ENCODE measurements around the gene CELSR1.

Gene CELSR1

GRCh38 chr22:46349681-46350080 is 187.7 kb downstream of the CELSR1 start:
- DNase-seq (ENCODE audit: low spot score), result no peak

GRCh38 chr22:46349238-46349637 is 188.2 kb downstream of the CELSR1 start:
- no peak for DNase-seq (ENCODE audit: low spot score)

- no peak for DNase-seq (ENCODE audit: low spot score)
Observed at GRCh38 chr22:46348099-46348695, 189.2 kb downstream of the CELSR1 start.

- DNase-seq (ENCODE audit: low spot score), result no peak
Observed at GRCh38 chr22:46347646-46348045, 189.8 kb downstream of the CELSR1 start.

- no peak for DNase-seq (ENCODE audit: low spot score)
Observed at GRCh38 chr22:46346680-46347405, 190.6 kb downstream of the CELSR1 start.

- no peak for DNase-seq (ENCODE audit: low spot score)
Observed at GRCh38 chr22:46340676-46341075, 196.7 kb downstream of the CELSR1 start.

DNA sequence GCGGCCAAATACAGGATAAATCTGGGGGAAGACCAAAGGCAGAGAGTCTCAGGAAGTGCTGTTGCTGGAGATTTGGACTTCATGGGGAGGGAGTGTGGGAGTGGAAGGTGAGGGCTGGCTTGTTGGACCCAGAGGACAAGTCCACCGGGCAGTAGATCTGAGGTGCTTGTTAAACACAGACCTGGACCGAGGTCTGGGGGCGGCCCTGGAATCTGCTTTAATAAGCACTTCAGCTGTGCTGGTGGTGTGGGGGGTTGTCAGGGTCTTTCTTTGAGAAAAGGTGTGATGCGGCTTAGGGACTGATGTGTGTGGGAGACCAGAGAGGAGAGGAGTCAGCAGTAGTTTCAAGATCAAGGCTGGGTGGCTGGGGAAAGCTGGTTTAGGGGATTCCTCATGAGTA is 197.5 kb downstream of the CELSR1 start:
- DNase-seq (ENCODE audit: low spot score), result no peak

DNA sequence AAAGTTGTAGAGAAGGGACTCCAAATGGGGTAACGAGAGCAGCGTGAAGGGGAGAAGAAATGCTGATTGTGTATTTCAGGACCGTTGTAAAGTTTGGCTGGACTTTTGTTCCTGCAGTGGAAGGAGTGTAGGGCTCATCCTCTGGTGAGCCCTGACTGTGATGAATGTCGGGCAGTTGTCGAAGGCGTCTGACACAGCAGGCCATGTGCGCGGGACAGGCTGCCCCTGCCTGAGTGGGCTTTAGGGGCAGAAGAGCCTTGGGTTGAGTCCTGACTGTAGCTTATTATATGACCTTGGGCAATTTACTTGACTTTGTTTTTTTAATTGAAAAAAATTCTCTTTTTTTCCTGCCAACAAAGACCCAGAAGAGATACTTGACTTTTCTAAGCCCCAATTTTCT is 198.8 kb downstream of the CELSR1 start:
- no peak for DNase-seq (ENCODE audit: low spot score)

DNA sequence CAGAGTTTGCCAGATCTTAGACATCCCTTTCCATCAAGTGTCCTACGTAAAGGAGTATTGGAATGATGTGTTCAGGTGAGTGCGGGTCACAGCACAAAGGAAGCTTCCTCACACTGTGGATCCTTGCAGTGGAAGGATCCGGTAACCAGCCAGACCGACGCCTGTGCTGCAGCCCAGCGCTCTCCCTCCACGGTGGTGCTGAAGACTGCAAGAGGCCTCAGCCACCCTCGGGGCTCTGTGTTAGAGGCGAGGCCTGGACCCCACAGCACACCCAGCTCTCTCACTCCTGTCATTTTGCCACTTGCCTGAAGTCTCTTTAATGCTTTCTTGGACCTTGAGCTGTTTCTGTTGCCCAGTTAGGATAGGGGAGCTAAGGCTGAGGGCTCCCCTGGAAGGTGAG is 199.6 kb downstream of the CELSR1 start:
- DNase-seq (ENCODE audit: low spot score), result no peak

DNA sequence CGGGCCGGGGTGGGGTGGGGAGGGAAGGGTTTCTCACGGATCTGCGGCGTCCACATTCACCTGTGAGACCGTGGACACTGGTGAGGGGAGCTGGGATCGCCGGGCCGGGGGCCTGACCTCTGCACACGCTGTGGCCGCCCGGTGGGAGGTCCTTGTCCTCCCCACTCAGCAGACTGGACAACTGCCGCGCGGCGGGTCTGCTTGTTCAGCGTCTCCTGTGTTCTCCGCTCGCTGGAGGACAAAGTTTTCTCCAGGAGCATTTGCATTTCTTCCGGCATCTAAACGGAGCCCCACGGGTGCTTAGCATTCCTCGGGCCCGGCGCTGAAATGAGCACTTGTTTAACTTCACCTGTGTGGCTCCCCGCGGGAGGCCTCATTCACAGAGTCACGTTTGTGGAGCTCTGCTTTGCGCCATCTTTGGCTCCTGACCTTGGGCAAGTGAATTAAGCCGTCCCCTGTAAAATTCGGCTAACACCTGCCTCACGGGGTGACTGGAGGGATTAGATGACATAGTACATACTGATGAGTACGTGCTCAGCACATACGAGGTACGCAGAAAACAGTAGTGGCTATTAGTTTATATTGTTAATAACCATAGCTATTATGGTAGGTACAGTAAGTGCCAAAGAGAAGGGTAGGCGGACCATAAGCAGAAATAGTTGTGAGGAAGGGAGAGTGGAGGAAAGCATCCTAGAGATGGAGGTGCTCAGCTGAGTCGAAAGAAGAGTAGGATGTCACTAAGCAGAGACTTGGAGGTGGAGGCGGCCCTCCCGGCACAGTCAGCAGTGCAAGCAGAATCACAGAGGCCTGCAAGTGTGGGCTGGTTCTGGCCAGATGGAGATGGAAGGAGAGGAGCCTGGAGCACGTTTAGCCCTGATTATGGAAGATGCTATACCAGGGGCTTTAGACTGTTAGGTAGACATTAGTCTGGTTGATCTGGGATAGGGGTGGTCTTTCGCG is 201.0 kb downstream of the CELSR1 start:
- no peak for DNase-seq (ENCODE audit: low spot score)

DNA sequence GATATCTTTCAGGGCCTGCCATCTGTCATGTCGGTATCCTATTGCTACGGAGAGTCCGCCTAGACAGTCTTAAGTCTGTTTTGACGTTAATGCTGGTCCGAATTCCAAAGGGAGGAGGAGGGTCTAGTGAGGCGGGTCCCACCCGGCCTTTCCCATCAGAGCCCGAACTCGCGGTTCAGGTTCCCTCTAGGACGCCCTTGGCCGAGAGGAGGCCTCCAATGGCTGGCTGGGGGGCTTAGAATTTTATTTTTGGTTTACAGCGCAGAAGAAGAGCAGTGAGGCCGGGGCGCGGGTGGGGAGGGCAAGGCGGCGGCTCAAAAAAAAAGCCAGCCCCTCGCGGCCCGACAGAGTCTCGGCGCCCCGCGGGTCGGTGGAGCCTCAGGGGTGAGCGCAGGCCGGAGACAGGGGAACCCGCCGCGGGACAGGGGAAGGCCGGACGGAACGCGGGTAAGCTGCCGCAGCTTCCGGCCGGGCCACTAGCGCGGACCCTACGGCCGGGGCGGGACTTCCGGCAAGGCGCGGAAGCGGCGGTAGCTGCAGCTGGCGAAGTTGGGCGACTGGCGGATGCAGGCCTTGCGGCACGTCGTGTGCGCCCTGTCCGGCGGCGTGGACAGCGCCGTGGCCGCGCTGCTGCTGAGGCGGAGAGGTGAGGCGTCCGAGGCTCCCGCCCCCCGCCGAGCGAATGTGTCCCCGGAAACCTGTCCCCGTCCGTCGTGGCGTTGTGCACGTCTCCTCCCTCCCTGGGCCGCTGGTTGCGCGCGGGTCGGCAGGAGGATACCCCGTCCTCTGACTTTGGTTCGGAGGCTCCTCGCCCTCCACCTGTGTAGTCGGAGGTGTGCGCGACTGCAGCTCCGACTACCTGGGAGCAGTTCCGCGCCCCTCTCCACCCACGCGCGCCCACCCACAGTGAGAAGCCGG is 202.0 kb downstream of the CELSR1 start, which contains the start of gene TRMU:
TRMU (plus strand) TSS at position 514 of the 918 bp plus-strand sequence; CDS start at position 565, 51 bp downstream.
- peak; percentile 72 for DNase-seq (ENCODE audit: low spot score)

DNA sequence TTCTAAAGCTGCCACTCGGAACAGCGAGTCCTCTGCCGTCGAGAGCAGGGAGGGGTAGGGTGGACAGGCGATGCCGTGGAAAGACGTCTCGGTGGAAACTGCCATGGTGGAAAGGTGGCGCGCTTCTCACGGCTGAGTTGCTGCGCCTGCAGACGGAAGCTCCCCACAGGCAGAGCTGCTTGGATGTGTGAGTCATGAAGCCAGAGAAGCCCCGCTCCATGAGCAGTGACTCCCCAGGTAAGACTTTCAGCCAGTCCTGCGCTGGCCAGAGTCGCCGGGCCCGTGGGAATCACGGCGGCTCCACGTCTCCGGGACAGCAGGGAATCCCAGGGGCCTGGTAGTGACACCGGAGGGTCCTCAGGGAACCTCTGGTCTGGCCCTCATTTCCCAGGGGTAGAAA is 205.9 kb downstream of the CELSR1 start:
- DNase-seq (ENCODE audit: low spot score), result no peak

DNA sequence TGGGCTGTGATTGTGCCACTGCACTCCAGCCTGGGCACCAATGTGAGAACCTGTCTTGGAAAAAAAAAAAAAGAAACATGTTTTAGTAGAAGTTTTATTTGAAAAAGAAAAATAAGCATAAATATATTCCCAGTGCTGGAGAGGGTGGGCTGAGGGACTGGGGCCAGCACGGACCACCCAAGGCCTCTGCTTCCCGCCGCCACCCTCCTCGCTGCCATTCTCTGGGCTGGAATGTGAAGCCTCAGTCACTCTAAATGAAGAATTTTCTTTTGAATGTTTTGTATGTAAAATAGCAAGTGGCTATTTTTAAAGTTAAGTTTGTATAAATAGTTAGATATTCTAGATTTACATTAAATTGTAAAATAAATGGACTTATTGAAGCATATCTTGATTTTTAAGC is 207.0 kb downstream of the CELSR1 start:
- DNase-seq (ENCODE audit: low spot score), result no peak

- no peak for DNase-seq (ENCODE audit: low spot score)
Observed at GRCh38 chr22:46329616-46330015, 207.8 kb downstream of the CELSR1 start.

- no peak for DNase-seq (ENCODE audit: low spot score)
Observed at GRCh38 chr22:46328797-46329196, 208.6 kb downstream of the CELSR1 start.

DNA sequence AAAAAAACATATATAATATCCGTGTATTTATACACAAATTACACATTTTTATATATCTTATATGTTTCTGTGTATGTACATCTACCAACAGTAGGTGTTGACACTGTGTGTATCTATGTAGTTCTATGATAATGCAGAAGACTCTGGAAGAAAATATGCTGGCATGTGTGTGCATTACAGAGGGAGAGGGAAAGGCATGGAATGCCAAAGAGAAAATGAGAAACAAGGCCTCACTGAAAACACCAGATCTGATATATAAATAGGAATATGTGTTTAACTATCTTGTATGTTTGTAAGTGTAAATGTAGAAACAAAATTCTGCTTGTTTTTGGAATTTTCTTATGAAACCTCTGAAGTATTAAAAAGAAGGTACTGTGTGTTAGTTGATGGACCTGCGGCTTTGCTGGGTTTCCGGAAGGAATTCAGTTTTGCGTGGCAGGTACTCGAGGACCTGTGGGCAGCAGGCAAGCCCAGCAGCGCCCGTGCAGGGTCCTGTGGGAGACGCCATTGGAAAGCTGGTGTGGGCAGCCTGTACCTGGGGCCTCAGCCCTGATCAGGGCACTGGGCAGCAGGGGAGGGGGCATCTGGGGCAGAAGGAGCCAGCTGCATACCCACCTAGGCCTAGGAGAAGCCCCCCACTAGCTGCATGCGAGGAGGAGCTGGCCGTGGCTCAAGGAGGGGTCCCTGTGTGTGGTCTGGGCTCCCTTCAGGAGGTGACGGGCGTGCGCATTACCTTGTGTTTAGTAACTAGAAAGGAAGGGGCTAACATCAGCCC is 209.5 kb downstream of the CELSR1 start:
- no peak for DNase-seq (ENCODE audit: low spot score)

DNA sequence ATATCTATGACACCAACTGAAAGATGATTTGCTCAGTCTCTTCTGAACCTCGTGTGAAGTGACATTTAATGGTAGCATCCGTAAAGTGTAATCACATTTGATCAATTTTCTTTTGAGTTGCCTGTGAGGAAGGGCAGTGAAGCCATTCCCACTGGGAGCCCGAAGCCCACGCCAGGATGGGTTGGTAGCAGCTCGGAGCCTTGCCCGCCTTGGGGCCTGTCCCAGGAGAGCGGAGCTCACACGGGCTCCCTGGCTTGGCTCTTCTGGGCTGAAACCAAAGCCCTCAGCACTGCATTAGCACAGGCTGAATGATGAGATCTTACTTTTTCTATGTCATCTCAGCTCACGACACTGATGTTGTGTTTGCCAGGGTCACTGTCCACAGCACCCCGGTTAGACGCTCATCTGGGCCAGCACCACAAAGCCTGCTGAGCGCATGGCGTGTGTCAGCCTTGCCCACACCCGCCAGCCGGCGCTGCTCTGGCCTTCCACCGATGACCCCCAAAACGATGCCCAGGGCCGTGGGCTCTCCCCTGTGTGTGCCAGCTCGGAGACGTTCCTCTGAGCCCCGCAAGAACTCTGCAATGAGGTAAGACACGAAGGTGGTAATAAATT is 211.2 kb downstream of the CELSR1 start:
- no peak for DNase-seq (ENCODE audit: low spot score)

DNA sequence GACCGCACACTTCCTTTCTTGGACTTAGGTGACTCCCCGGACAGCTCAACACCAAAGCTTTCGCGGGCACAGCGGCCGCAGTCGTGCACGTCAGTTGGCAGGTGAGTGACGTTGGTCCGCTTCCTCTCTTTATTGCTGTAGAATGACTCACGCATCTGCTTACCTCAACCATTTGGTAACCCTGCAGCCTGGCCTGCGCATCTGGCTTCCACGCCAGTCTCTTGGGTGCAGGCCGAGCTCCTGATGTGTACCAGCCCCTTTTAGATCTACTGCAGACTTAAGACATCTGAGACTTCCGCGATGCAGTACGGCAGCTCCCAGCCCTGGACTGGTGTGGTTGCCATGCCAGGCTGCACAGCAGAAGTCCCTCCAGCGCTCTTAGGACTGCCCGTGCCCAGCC is 214.3 kb downstream of the CELSR1 start:
- DNase-seq (ENCODE audit: low spot score), result no peak

- no peak for DNase-seq (ENCODE audit: low spot score)
Observed at GRCh38 chr22:46322711-46323110, 214.7 kb downstream of the CELSR1 start.

DNA sequence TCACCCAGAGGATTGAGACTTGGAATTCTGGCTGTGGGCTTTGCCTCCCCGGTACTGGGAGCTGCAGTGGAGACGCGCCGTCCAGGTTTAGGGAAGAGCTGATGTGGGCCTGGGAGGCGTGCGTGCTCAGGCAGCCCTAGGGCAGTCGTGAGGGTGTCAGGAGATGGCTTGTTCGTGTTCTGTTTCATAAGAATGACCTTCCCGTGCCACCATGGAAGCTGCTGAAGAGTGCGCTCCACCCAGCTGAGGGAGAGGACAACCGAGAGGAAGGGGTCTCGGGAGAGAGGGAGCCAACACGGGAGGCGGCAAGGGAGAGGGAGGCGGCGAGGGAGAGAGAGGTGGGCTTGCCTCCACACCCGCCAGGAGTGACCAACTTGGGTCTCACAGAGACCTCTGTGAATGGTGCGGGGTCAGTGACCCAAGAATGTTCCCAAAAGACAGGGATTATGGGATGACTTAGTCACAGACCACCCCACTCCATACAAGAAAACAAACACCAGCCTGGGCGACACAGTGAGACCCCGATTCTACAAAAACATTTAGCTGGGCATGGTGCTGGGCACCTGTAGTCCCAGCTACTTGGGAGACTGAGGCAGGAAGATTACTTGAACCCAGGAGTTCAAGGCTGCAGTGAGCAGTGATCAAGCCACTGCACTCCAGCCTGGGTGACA is 216.6 kb downstream of the CELSR1 start:
- no peak for DNase-seq (ENCODE audit: low spot score)
